CD4-positive, alpha-beta memory T cell (primary cell): Measurements from ENCODE around the gene SMURF2. TPM values are rescaled to one million over a fixed set of nuclear protein-coding genes. Genes with fewer than 3 reads are reported as not detected.
A peak's percentile ranks its signal among the peaks of the same experiment; 100 is the strongest.

ENCODE experiments used
- CTCF ChIA-PET: fragments of 350-600 bp; sonication (Branson Sonifier 250); formaldehyde crosslinking; loops from one replicate; lab custom pipeline; 2021; ENCODE audit warnings: inconsistent platforms; ENCODE audit not compliant: partially characterized antibody; lab: Charles Lee
- POLR2A ChIA-PET: fragments of 350-600 bp; sonication (Branson Sonifier 250); formaldehyde crosslinking; loops from one replicate; lab custom pipeline; 2021; ENCODE audit not compliant: partially characterized antibody; lab: Charles Lee
- DNase-seq, 5 donors: peaks; one replicate each; pipeline versions ENCODE4 v3.0.0 to v3.0.0-alpha.2; 2020 to 2022; ENCODE audit warnings: mixed read lengths in 1 of 5
- H3K27ac ChIP-seq: one replicate; pipeline ENCODE4 v1.7.0; 2013; ENCODE audit warnings: low read depth, low read length
- H3K27me3 ChIP-seq: 2 replicates; pipeline ENCODE4 v1.7.0; 2013; ENCODE audit warnings: mild to moderate bottlenecking, low read length, moderate library complexity; ENCODE audit not compliant: insufficient read depth
- H3K36me3 ChIP-seq: 2 replicates; pipeline ENCODE4 v1.7.0; 2013; ENCODE audit warnings: mild to moderate bottlenecking, low read length, moderate library complexity; ENCODE audit not compliant: insufficient read depth
- H3K4me1 ChIP-seq: 2 replicates; pipeline ENCODE4 v1.7.0; 2013; ENCODE audit warnings: mild to moderate bottlenecking, low read length, moderate library complexity; ENCODE audit not compliant: insufficient read depth
- H3K4me3 ChIP-seq, 2 donors: one replicate each; pipeline ENCODE4 v1.7.0; 2013; ENCODE audit warnings: low read length in 2 of 2, mild to moderate bottlenecking in 1 of 2
- H3K9me3 ChIP-seq, 2 donors: one replicate each; pipeline ENCODE4 v1.7.0; 2013; ENCODE audit warnings: low read length in 2 of 2, control low read depth in 1 of 2; ENCODE audit not compliant: control insufficient read depth in 1 of 2
- H3K27ac Mint-ChIP-seq, 7 donors: one replicate each; pipeline ENCODE4 v1.8.0; 2020 to 2021; ENCODE audit warnings: mixed read lengths in 7 of 7, mild to moderate bottlenecking in 6 of 7, inconsistent platforms in 3 of 7, moderate library complexity in 3 of 7
- H3K27me3 Mint-ChIP-seq, 2 donors: one replicate each; pipeline ENCODE4 v1.8.0; 2020 to 2021; ENCODE audit warnings: mixed read lengths in 2 of 2
- H3K36me3 Mint-ChIP-seq, 2 donors: one replicate each; pipeline ENCODE4 v1.8.0; 2020 to 2021; ENCODE audit warnings: mixed read lengths in 2 of 2, inconsistent platforms in 1 of 2, mild to moderate bottlenecking in 1 of 2
- H3K4me1 Mint-ChIP-seq, 4 donors: one replicate each; pipeline ENCODE4 v1.8.0; 2020 to 2021; ENCODE audit warnings: mixed read lengths in 4 of 4, mild to moderate bottlenecking in 1 of 4
- H3K4me3 Mint-ChIP-seq, 8 donors: one replicate each; pipeline ENCODE4 v1.8.0; 2020 to 2021; ENCODE audit warnings: mixed read lengths in 8 of 8, mild to moderate bottlenecking in 7 of 8, moderate library complexity in 6 of 8, inconsistent platforms in 3 of 8
- H3K9me3 Mint-ChIP-seq, 8 donors: one replicate each; pipeline ENCODE4 v1.8.0; 2020 to 2021; ENCODE audit warnings: mixed read lengths in 8 of 8, mild to moderate bottlenecking in 5 of 8, inconsistent platforms in 3 of 8, moderate library complexity in 1 of 8
- intact Hi-C: fragments of 100-400 bp; cut with micrococcal nuclease; formaldehyde crosslinking; loops from one replicate; pipeline ENCODE4 v1.15.1; 2023
- polyA plus RNA-seq, 2 donors: library from polyadenylated mRNA; unstranded; fragments of 300-500 nt; fragmentation: Illumina TruSeq; gene quantifications; one replicate each; pipeline ENCODE4 v1.2.3, GENCODE V29; 2021
- total RNA-seq, 2 experiments: library from RNA; stranded (reverse); gene quantifications; one replicate each; pipeline ENCODE4 v1.2.3, GENCODE V29; 2021

The SMURF2 gene
- total RNA-seq (10 to 100 TPM; 32.8 to 35.0 TPM), polyA plus RNA-seq (1 to 10 TPM; 4.9 to 7.8 TPM)

- Mint-ChIP-seq H3K27ac (peak within 1 kb of the TSS; percentile 95 to 98 (median 97)), H3K36me3 (peaks cover 0 to 11% of the 10 kb centered on the region in 2 donors), H3K9me3 (no peaks in the 10 kb centered on the region), H3K27me3 (no peaks in the 10 kb centered on the region), H3K4me3 (peak within 1 kb of the TSS; percentile 97 to 99 (median 99)), H3K4me1 (peaks cover 21 to 40% (median 31%) of the 10 kb centered on the region in 4 donors)
- ChIA-PET CTCF (interaction anchor here (1.7 kb wide), 1 partner anchor 13 kb away, joined by 4 read pairs; no protein-coding TSS in a partner anchor), POLR2A (interaction anchor here (0.7 to 2.2 kb wide), 10 partner anchors 10 to 257 kb away, joined by 3 to 50 read pairs (median 4); partner anchors contain the start of genes CEP95, DDX5, LRRC37A3 and POLG2)
- H3K27ac ChIP-seq: peak within 1 kb of the TSS; percentile 54
- no peaks in the 10 kb centered on the region for H3K9me3 ChIP-seq
- H3K27me3 ChIP-seq: no peaks in the 10 kb centered on the region
- H3K36me3 ChIP-seq: no peaks in the 10 kb centered on the region
- peaks cover 39% of the 10 kb centered on the region for H3K4me1 ChIP-seq
- intact Hi-C loops: loop anchor here (1.0 to 10.0 kb wide), 2 partner anchors 156 to 397 kb away; partner anchors contain the start of genes CEP95, DDX5 and TEX2
- peak; percentile 81 to 85 (median 83) for DNase-seq
- H3K4me3 ChIP-seq: peak within 1 kb of the TSS; percentile 61 to 82
These were observed at the start of gene SMURF2 for GRCh38 chr17:64661976-64662773. Gene SMURF2 (minus strand): TSS chr17:64662307. CDS start chr17:64661880, 427 bp downstream.

DNA sequence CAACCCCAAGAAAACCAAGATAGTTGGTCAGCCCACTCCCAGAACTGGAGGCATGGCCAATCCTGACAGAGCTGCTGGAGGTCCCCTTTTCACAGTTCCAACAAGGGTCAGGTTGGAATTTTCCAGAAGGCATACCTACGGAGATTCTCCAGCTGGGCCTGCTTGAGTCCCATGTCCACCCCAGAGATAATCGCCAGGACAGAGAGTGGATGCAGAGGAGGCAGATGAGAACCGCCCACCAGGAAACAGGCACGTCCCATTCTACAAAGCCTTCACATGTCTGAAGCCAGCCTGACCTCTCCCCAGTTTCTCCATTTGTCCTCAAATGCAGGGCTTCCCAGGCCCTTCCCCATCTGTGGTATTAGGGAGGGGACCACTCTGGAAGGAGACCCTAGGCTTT is 47.4 kb upstream of the SMURF2 start:
- intact Hi-C loops: no loop called here
- H3K27ac Mint-ChIP-seq: peak overlapping the region; percentile 86 to 94 (median 90)
- H3K4me1 Mint-ChIP-seq: peaks cover 54 to 78% (median 66%) of the 10 kb centered on the region in 4 donors
- Histone ChIP-seq H3K4me3 (peak overlapping the region in 1 of 2 donors; percentile 12), H3K9me3 (no peaks in the 10 kb centered on the region), H3K36me3 (no peaks in the 10 kb centered on the region), H3K27ac (peak overlapping the region; percentile 38), H3K27me3 (no peaks in the 10 kb centered on the region), H3K4me1 (peaks cover 74% of the 10 kb centered on the region)
- ChIA-PET CTCF (interaction anchor here (1.6 kb wide), 1 partner anchor 27 kb away, joined by 14 read pairs; no protein-coding TSS in a partner anchor), POLR2A (interaction anchor here (0.7 to 3.5 kb wide), 6 partner anchors 9 to 213 kb away, joined by 3 to 25 read pairs (median 6); partner anchors contain the start of genes CEP95, DDX5, LRRC37A3 and POLG2)
- no peak for DNase-seq
- H3K36me3 Mint-ChIP-seq: no peaks in the 10 kb centered on the region
- peak overlapping the region in 7 of 8 donors; percentile 15 to 78 (median 67) for H3K4me3 Mint-ChIP-seq
- H3K27me3 Mint-ChIP-seq: no peaks in the 10 kb centered on the region
- no peaks in the 10 kb centered on the region for H3K9me3 Mint-ChIP-seq

DNA sequence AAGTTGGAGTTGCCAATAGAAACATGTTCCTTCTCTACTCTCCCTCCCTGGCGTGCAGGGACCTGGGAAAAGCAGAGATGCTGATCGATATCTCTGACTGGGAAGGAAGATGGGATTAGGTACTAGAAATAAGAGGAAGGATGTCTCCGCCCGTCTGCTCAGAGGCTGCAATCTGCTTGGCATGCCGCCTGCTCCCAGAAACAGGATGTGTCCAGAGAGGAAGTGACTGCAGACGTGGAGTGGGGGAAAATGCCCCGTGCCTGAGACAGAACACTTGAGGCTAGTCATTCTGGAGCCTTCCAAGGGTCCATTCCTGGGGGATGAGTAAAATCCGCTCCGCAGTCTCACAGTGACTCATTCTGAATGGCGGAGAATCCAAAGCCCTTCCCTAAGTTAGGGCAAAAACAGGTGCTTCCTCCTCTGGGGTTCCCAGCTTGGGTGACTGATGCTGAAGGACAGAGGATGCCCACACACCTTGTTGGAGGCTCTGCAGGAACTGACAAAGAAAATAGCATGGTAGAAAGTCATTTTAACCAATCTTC is 45.0 kb upstream of the SMURF2 start:
- Histone ChIP-seq H3K27me3 (no peaks in the 10 kb centered on the region), H3K27ac (no peak overlapping the region), H3K9me3 (no peaks in the 10 kb centered on the region), H3K4me3 (no peak overlapping the region), H3K4me1 (peaks cover 51% of the 10 kb centered on the region), H3K36me3 (no peaks in the 10 kb centered on the region)
- CTCF ChIA-PET: interaction anchor here (0.6 kb wide), 1 partner anchor 13 kb away, joined by 3 read pairs; no protein-coding TSS in a partner anchor
- H3K4me1 Mint-ChIP-seq: peaks cover 41 to 54% (median 45%) of the 10 kb centered on the region in 4 donors
- H3K36me3 Mint-ChIP-seq: peaks cover 0 to 4% of the 10 kb centered on the region in 2 donors
- no peaks in the 10 kb centered on the region for H3K9me3 Mint-ChIP-seq
- H3K27ac Mint-ChIP-seq: peak overlapping the region in 3 of 7 donors; percentile 2 to 64 (median 12)
- POLR2A ChIA-PET: interaction anchor here (3.5 kb wide), 1 partner anchor 45 kb away, joined by 25 read pairs; the partner anchor contains the start of gene SMURF2
- H3K4me3 Mint-ChIP-seq: peak overlapping the region in 3 of 8 donors; percentile 22 to 43 (median 27)
- intact Hi-C loops: no loop called here
- no peak for DNase-seq
- H3K27me3 Mint-ChIP-seq: no peaks in the 10 kb centered on the region

- Histone ChIP-seq H3K4me1 (peaks cover 44% of the 10 kb centered on the region), H3K27me3 (no peaks in the 10 kb centered on the region), H3K36me3 (no peaks in the 10 kb centered on the region), H3K9me3 (no peaks in the 10 kb centered on the region), H3K27ac (no peak overlapping the region), H3K4me3 (no peak overlapping the region)
- Mint-ChIP-seq H3K27ac (peak overlapping the region in 2 of 7 donors; percentile 5 to 28), H3K4me1 (peaks cover 37 to 47% (median 41%) of the 10 kb centered on the region in 4 donors), H3K4me3 (no peak overlapping the region), H3K36me3 (peaks cover 0 to 4% of the 10 kb centered on the region in 2 donors), H3K27me3 (no peaks in the 10 kb centered on the region), H3K9me3 (no peaks in the 10 kb centered on the region)
- intact Hi-C loops: no loop called here
- no peak for DNase-seq
- POLR2A ChIA-PET: interaction anchor here (3.5 kb wide), 1 partner anchor 45 kb away, joined by 25 read pairs; the partner anchor contains the start of gene SMURF2
- CTCF ChIA-PET: interaction anchor here (0.6 kb wide), 1 partner anchor 12 kb away, joined by 3 read pairs; no protein-coding TSS in a partner anchor
These were observed 44.3 kb upstream of the SMURF2 start for GRCh38 chr17:64706224-64707049.

DNA sequence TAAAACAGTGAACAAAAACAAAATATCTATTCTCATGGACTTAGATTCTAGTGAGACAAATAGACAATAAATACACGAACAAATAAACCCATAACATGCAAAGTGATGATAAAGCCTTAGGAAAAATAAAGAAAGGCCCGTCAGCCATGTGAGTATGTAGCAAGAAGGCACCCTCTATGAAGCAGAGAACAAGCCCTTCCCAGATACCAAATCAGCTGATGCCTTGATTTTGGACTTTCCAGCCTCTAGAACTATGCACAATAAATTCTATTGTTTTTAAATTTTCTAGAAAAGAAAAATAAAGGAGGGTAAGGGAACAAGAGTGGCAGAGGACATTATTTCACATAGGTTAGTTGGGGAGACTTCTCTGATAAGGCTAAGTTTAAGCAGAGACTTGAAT is 40.7 kb upstream of the SMURF2 start:
- no peak overlapping the region for H3K27ac ChIP-seq
- no peak overlapping the region for H3K4me3 ChIP-seq
- Mint-ChIP-seq H3K9me3 (no peaks in the 10 kb centered on the region), H3K36me3 (peaks cover 0 to 4% of the 10 kb centered on the region in 2 donors), H3K27me3 (no peaks in the 10 kb centered on the region), H3K4me1 (peaks cover 9 to 17% (median 13%) of the 10 kb centered on the region in 4 donors), H3K4me3 (no peak overlapping the region), H3K27ac (peak overlapping the region in 2 of 7 donors; percentile 13 to 71)
- CTCF ChIA-PET: no interaction called here
- no peaks in the 10 kb centered on the region for H3K9me3 ChIP-seq
- no peaks in the 10 kb centered on the region for H3K36me3 ChIP-seq
- no peaks in the 10 kb centered on the region for H3K27me3 ChIP-seq
- intact Hi-C loops: no loop called here
- DNase-seq: no peak
- POLR2A ChIA-PET: no interaction called here
- peaks cover 11% of the 10 kb centered on the region for H3K4me1 ChIP-seq

DNA sequence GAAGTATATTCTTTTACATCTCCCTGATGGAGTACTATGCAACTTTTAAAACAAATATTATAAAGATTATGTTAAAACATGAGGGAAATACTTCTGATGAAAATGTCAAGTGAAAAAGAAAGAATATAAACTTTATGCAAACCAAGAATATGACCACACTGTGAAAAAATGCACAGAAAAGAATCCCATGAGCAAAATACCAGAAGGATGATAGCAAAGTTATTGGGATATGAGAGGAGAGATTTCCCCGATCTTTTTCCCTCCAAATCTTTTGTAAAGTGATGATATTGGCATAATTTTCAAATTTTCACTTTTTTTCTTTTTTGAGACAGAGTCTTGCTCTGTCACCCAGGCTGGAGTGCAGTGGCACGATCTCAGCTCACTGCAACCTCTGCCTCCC is 36.6 kb upstream of the SMURF2 start:
- Histone ChIP-seq H3K27ac (no peak overlapping the region), H3K27me3 (no peaks in the 10 kb centered on the region), H3K4me1 (no peaks in the 10 kb centered on the region), H3K9me3 (no peaks in the 10 kb centered on the region), H3K36me3 (no peaks in the 10 kb centered on the region), H3K4me3 (no peak overlapping the region)
- peaks cover 0 to 4% of the 10 kb centered on the region in 2 donors for H3K36me3 Mint-ChIP-seq
- no peak for DNase-seq
- no peak overlapping the region for H3K27ac Mint-ChIP-seq
- H3K9me3 Mint-ChIP-seq: no peaks in the 10 kb centered on the region
- POLR2A ChIA-PET: interaction anchor here (0.9 kb wide), 1 partner anchor 14 kb away, joined by 3 read pairs; no protein-coding TSS in a partner anchor
- H3K4me1 Mint-ChIP-seq: peaks cover 0 to 2% (median 0%) of the 10 kb centered on the region in 4 donors
- intact Hi-C loops: no loop called here
- CTCF ChIA-PET: interaction anchor here (0.8 kb wide), 1 partner anchor 10 kb away, joined by 3 read pairs; no protein-coding TSS in a partner anchor
- no peak overlapping the region for H3K4me3 Mint-ChIP-seq
- H3K27me3 Mint-ChIP-seq: no peaks in the 10 kb centered on the region
